Measurements from ENCODE around the gene RGS10. TPM values are rescaled to one million over a fixed set of nuclear protein-coding genes. Genes with fewer than 3 reads are reported as not detected.

Gene RGS10
- total RNA-seq, 2 donors from 2014 or later, result 4.3 to 7.5 TPM

DNA sequence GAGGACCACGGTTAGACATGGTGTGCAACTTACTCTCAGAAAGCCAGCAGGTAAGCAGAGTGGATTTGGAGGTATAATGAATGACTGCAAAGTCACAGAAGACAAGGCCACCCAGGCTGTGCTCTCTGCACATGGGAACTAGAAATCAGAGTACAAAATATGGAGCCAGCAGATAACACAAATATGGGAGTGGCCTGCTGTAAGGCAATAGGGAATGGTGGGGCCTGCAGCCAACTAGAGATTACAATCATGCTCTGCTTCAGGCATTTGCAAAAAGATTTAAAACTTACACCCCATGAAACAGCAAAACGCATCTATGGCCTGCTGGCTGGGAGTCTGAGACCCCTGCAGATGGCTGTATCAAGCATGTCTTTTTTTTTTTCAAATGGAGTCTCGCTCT lies 47.0 kb downstream of the RGS10 start:
- no peak for DNase-seq
- Histone ChIP-seq H3K27me3 (ENCODE audit: control insufficient read depth, insufficient read depth, low read length, poor library complexity, severe bottlenecking) (no peaks in the 10 kb centered on the region), H3K9ac (ENCODE audit: extremely low read depth, low read length, poor library complexity, severe bottlenecking) (no peak overlapping the region), H3K9me3 (ENCODE audit: control insufficient read depth, low read length) (no peaks in the 10 kb centered on the region), H3K4me3 (ENCODE audit: low read length) (no peak overlapping the region), H3K4me1 (ENCODE audit: control insufficient read depth, insufficient read depth, low read length) (peaks cover 5% of the 10 kb centered on the region), H3K36me3 (ENCODE audit: control insufficient read depth, insufficient read depth, low read length) (no peaks in the 10 kb centered on the region), H3K27ac (ENCODE audit: low read depth, low read length) (no peak overlapping the region)
- no peaks in the 10 kb centered on the region for H3K9me3 Mint-ChIP-seq
- H3K27ac Mint-ChIP-seq, result no peak overlapping the region
- no peaks in the 10 kb centered on the region for H3K36me3 Mint-ChIP-seq (ENCODE audit: low read depth)
- peaks cover 6% of the 10 kb centered on the region for H3K4me1 Mint-ChIP-seq
- 90 to 93% methylated on average over 2 to 3 of the region's 3 CpGs for WGBS, 2 experiments (ENCODE audit: insufficient coverage in 1 of 2, insufficient read length in 1 of 2)
- peaks cover 7% of the 10 kb centered on the region for H3K27me3 Mint-ChIP-seq (ENCODE audit: insufficient read depth)
- H3K4me3 Mint-ChIP-seq, result no peak overlapping the region
- TF ChIP-seq, protein P1, sequence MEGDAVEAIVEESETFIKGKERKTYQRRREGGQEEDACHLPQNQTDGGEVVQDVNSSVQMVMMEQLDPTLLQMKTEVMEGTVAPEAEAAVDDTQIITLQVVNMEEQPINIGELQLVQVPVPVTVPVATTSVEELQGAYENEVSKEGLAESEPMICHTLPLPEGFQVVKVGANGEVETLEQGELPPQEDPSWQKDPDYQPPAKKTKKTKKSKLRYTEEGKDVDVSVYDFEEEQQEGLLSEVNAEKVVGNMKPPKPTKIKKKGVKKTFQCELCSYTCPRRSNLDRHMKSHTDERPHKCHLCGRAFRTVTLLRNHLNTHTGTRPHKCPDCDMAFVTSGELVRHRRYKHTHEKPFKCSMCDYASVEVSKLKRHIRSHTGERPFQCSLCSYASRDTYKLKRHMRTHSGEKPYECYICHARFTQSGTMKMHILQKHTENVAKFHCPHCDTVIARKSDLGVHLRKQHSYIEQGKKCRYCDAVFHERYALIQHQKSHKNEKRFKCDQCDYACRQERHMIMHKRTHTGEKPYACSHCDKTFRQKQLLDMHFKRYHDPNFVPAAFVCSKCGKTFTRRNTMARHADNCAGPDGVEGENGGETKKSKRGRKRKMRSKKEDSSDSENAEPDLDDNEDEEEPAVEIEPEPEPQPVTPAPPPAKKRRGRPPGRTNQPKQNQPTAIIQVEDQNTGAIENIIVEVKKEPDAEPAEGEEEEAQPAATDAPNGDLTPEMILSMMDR (conservative IDR thresholded peaks at IDR 0.05), result no peak

DNA sequence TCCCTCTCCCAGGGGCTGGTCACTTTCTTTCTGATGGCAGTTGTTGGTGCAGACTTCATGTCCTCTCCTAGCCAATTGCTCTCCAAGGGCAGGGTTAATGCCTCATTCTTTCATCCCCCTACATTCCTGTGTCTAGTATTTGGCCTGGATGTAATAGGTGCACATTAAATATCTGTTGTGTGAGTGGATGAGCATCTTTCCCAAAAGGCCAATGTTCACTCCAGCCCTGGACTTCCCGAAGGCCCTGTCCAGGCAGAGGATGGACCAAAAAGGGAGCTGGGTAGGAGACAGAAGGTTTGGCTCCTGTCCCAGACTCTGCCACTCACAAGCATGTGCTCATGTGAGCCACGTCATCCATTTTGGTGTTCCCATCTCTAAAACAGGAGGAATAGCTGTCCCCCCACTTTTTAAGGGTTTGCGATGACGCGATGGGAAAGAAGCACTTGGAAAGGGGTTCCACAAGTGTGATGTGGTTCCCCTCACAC lies 47.5 kb downstream of the RGS10 start:
- Histone ChIP-seq H3K4me3 (ENCODE audit: low read length) (no peak overlapping the region), H3K36me3 (ENCODE audit: control insufficient read depth, insufficient read depth, low read length) (no peaks in the 10 kb centered on the region), H3K9me3 (ENCODE audit: control insufficient read depth, low read length) (no peaks in the 10 kb centered on the region), H3K27ac (ENCODE audit: low read depth, low read length) (no peak overlapping the region), H3K4me1 (ENCODE audit: control insufficient read depth, insufficient read depth, low read length) (peaks cover 5% of the 10 kb centered on the region), H3K9ac (ENCODE audit: extremely low read depth, low read length, poor library complexity, severe bottlenecking) (no peak overlapping the region), H3K27me3 (ENCODE audit: control insufficient read depth, insufficient read depth, low read length, poor library complexity, severe bottlenecking) (no peaks in the 10 kb centered on the region)
- no peak overlapping the region for H3K4me3 Mint-ChIP-seq
- TF ChIP-seq, protein P1 (conservative IDR thresholded peaks at IDR 0.05), result no peak
- H3K4me1 Mint-ChIP-seq, result peaks cover 6% of the 10 kb centered on the region
- DNase-seq, result no peak
- 91 to 100% methylated on average over 2 to 5 of the region's 5 CpGs for WGBS, 2 experiments (ENCODE audit: insufficient coverage in 1 of 2, insufficient read length in 1 of 2)
- no peaks in the 10 kb centered on the region for H3K36me3 Mint-ChIP-seq (ENCODE audit: low read depth)
- H3K9me3 Mint-ChIP-seq, result no peaks in the 10 kb centered on the region
- peaks cover 7% of the 10 kb centered on the region for H3K27me3 Mint-ChIP-seq (ENCODE audit: insufficient read depth)
- H3K27ac Mint-ChIP-seq, result no peak overlapping the region

DNA sequence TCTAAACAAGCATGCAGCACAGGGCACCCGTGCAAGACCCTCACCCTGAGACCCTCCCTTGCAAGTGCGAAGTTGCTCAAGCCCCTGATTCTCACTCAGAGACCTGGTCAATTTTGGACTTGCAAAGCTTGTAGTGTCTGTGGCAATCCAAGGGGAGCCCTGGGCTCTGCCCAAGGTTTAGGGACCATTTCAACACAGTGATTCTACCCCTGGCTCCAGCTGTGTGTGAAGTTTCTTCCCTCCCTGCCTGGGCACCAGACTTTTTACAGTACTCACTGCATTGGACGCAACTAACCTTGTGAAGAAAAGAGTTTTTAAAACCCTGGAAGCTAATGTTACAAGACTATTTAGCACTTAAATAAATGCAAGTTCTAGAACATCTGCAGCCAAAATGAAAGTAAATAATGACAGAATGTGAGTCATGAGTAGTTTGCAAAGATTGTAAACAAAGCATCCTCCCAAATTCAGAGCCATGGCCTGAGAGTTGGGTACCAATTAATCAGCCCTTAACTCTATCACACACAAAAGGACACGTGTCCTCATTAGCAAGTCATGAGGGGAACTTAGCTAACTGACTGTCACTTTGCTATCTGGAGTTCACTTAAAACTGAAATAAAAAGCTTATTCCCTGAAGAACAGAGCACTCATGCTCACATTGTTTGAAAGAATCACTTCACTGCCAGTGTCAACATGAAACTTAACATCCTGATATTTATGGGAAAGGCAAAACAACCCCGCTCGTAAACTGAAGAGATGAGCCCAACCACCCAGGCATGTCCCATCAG lies 48.1 kb downstream of the RGS10 start:
- Mint-ChIP-seq H3K4me1 (peaks cover 6% of the 10 kb centered on the region), H3K36me3 (ENCODE audit: low read depth) (no peaks in the 10 kb centered on the region), H3K9me3 (no peaks in the 10 kb centered on the region), H3K27ac (no peak overlapping the region), H3K4me3 (no peak overlapping the region), H3K27me3 (ENCODE audit: insufficient read depth) (peaks cover 10% of the 10 kb centered on the region)
- Histone ChIP-seq H3K36me3 (ENCODE audit: control insufficient read depth, insufficient read depth, low read length) (no peaks in the 10 kb centered on the region), H3K27ac (ENCODE audit: low read depth, low read length) (no peak overlapping the region), H3K4me3 (ENCODE audit: low read length) (no peak overlapping the region), H3K9ac (ENCODE audit: extremely low read depth, low read length, poor library complexity, severe bottlenecking) (no peak overlapping the region), H3K27me3 (ENCODE audit: control insufficient read depth, insufficient read depth, low read length, poor library complexity, severe bottlenecking) (no peaks in the 10 kb centered on the region), H3K9me3 (ENCODE audit: control insufficient read depth, low read length) (no peaks in the 10 kb centered on the region), H3K4me1 (ENCODE audit: control insufficient read depth, insufficient read depth, low read length) (peaks cover 5% of the 10 kb centered on the region)
- DNase-seq, result no peak
- WGBS, 2 experiments (ENCODE audit: insufficient coverage in 1 of 2, insufficient read length in 1 of 2), result 82 to 83% methylated on average over 4 to 6 of the region's 6 CpGs
- TF ChIP-seq, protein P1 (conservative IDR thresholded peaks at IDR 0.05), result no peak

All from endodermal cell (in vitro differentiated cells).